ENCODE data around the gene LIN52.

LIN52 gene

GRCh38 chr14:74238974-74239847 is 154.5 kb downstream of the LIN52 start, which contains the start of gene VSX2:
VSX2 (plus strand) TSS chr14:74239449; CDS start chr14:74239562, 113 bp downstream.
- no peak for DNase-seq

DNA sequence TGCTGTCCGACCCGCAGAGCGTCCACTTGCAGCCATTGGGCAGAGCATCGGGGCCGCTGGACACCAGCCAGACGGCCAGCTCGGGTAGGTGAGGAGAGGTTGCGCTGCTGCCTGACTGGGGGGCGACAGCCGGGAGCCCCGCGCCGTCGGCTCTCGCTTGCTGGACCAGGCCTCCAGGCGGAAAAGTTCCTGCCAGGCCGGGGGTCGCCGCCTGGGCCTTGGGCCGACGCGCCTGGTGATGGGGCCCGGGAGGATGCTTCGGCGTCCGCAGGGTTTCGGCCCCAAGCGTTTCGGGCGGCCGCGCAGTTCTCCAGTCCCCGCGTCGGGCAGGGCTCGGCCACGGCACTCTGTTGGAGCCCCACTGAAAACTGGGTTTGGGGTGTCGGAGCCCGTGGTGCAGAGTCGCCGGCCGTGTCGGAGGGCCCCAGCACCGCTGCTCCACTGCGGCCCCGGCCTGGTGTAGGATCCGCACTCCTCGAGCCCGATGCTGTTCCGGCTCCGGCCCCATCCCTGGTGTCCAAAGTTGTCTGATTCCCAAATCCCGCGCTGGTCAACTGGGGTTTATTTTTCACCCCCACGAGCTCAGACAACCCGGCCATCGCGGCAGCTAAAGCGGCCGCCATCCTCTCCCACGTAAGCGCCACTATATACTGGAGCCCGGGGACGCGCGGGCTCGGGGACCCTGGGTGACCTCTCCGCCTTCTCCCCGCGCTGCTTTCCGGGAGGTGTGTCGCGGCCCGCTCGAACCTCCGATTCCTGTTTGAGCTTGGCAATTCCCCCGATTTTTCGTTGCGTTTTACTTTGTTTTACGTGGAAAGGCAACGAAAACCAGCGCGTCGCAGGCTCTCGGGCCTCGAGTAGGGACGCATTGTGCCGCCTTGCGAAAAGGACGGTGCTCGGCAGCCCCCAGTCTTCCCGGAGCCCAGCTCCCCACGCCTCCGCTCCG is 155.4 kb downstream of the LIN52 start:
- peak in 1 of 3 donors; percentile 37 for DNase-seq

GRCh38 chr14:74240794-74241651 is 156.3 kb downstream of the LIN52 start:
- peak in 1 of 3 donors; percentile 38 for DNase-seq

DNA sequence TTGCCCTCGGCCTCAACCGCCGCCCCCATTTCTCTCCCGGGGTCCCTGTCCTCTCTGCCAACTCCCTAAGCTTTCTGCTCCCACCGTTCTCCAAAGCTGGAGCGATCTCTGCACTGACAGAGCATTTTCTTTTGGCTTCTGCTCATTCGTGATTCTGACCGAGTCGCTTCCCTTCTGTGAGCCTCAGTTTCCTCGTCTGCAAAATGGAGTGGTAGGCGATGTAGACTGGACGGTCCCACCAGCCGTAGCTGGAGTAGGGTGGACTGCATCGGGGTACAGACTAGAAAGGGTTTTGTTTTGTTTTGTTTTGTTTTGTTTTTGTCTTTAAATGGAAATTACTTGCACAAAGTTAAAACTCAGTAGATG is 156.9 kb downstream of the LIN52 start:
- DNase-seq: no peak

GRCh38 chr14:74242021-74242779 is 157.4 kb downstream of the LIN52 start:
- no peak for DNase-seq

DNA sequence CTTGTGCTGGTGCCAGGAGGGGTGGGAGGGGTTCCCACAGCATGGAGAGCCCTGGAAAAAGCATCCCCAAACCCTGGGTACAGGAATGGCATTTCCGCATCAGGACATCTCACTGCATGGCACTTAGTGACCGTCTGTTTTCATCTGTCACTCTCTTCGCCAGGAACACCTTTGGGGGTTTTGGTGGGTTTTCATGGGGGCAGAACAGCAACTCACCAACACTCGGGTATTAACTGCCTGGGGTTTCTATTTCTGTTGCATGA is 158.0 kb downstream of the LIN52 start:
- no peak for DNase-seq

DNA sequence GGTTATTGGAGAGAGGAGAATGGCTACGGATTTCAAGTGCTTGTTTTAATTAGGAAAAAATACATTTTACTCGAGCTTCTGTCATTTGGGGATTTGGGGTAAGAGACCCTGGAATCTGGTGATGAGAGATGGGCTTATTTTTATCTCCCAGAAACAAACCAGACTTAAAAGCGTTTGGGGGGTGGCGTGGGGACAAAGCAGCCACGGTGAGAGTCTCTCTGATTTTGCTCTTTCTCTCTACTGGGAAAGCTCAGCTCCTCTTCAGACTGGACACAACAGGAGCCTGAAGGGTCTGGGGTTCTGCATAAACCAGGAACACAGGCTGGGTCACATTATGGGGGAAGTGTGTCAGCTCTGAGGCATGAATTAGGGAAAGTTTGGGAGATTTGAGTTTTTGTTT is 158.3 kb downstream of the LIN52 start:
- DNase-seq: peak; percentile 40 to 48 (median 42)

GRCh38 chr14:74244115-74244514 is 159.4 kb downstream of the LIN52 start:
- DNase-seq: no peak

GRCh38 chr14:74245292-74245691 is 160.5 kb downstream of the LIN52 start:
- DNase-seq: no peak

DNA sequence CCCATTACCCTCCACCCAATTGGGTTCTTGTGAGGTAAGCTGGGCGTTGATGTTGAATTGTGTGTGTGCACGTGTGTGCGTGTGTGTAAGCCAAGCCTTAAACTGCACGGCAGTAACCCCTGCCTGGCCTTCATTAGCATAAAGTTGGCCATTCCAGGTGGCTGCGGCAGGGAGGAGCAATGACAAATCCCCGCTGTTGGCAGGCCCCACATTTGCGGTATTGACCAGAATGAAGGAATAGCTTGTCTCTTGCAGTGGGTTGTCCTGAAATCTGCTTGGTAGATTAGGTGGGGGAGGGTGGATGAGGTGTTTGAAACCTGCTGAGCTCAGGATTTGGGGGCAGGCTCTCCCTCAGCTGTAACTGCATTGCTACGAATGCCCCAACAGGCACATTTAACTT is 161.8 kb downstream of the LIN52 start:
- no peak for DNase-seq

GRCh38 chr14:74248017-74248416 is 163.3 kb downstream of the LIN52 start:
- DNase-seq: no peak

- no peak for DNase-seq
Measured at GRCh38 chr14:74249433-74250375, 164.9 kb downstream of the LIN52 start.

Measured in suppressor macrophage treated with lipopolysaccharide for 1 hour (primary cell).